BE2C (cell line): ENCODE results near the gene LSAMP.

Experiments used
- DNase-seq: peaks from one replicate; pipeline ENCODE4 v3.0.0-alpha.2; 2020
- H3K27me3 ChIP-seq: fragments of 250-450 bp; sonication (Bioruptor Pico); 2 replicates; pipeline ENCODE4 v1.5.1; 2020; ENCODE audit warnings: mild to moderate bottlenecking
- H3K36me3 ChIP-seq: fragments of 250-450 bp; sonication (Bioruptor Pico); 2 replicates; pipeline ENCODE4 v1.5.1; 2020; ENCODE audit warnings: mild to moderate bottlenecking
- H3K4me1 ChIP-seq: fragments of 250-450 bp; sonication (Bioruptor Pico); 2 replicates; pipeline ENCODE4 v1.5.1; 2020
- H3K4me3 ChIP-seq: 2 replicates; pipeline ENCODE4 v1.5.1; 2011; ENCODE audit warnings: low read depth, low read length
- H3K9me3 ChIP-seq: fragments of 250-450 bp; sonication (Bioruptor Pico); 2 replicates; pipeline ENCODE4 v1.5.1; 2020
- TF ChIP-seq, protein P1 (sequence below): IDR thresholded peaks from 2 replicates; pipeline ENCODE4 v1.5.1; 2012; ENCODE audit warnings: mild to moderate bottlenecking, low read depth, low read length

LSAMP gene

DNA sequence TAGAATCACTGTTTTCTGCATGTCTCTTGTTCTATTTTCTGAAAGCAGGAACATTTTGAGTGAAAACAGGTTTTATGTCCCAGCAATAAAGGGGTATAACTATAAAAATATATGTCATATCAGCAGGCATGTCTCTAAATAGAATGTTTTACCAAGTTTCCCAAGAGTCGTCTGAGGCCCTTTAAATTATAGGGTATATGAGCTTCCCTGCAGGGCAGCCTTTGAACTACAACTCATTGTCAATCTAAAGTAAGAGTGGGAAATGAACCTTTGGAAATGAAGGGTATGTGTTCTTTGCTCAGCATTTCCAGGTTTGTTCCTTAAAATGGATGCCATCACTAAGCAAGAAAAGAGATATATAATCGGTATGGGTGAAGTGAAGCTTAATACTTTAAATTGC lies 138.6 kb downstream of the LSAMP start:
- no peaks in the 10 kb centered on the region for H3K27me3 ChIP-seq
- no peaks in the 10 kb centered on the region for H3K4me1 ChIP-seq
- H3K4me3 ChIP-seq = no peak overlapping the region
- no peaks in the 10 kb centered on the region for H3K36me3 ChIP-seq
- H3K9me3 ChIP-seq = no peaks in the 10 kb centered on the region
- TF ChIP-seq, protein P1, sequence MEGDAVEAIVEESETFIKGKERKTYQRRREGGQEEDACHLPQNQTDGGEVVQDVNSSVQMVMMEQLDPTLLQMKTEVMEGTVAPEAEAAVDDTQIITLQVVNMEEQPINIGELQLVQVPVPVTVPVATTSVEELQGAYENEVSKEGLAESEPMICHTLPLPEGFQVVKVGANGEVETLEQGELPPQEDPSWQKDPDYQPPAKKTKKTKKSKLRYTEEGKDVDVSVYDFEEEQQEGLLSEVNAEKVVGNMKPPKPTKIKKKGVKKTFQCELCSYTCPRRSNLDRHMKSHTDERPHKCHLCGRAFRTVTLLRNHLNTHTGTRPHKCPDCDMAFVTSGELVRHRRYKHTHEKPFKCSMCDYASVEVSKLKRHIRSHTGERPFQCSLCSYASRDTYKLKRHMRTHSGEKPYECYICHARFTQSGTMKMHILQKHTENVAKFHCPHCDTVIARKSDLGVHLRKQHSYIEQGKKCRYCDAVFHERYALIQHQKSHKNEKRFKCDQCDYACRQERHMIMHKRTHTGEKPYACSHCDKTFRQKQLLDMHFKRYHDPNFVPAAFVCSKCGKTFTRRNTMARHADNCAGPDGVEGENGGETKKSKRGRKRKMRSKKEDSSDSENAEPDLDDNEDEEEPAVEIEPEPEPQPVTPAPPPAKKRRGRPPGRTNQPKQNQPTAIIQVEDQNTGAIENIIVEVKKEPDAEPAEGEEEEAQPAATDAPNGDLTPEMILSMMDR = 0 out of 2 replicates have a peak, but pooled peaks have one; percentile 13
- DNase-seq = no peak

DNA sequence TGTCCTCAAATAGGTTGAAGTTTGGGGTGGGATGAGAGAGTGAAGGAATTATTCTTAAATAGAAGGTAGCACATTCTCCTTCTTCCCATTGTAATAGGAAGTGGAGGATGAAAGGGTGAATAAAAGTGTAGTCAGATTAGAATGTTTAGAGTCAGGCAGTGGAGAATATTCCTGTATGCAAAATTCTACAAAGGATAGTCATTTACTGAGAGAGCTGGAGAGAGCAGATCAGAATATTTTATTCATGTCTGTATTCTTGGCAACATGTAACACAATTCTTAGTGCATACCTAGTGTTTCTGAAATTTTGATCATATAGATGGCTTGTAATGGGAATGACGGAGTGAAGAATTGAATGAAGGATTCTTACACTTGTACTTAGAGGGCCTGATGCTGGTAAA lies 139.1 kb downstream of the LSAMP start:
- H3K4me1 ChIP-seq = no peaks in the 10 kb centered on the region
- no peak overlapping the region for H3K4me3 ChIP-seq
- H3K36me3 ChIP-seq = no peaks in the 10 kb centered on the region
- TF ChIP-seq, protein P1 = no peak
- no peak for DNase-seq
- H3K9me3 ChIP-seq = no peaks in the 10 kb centered on the region
- H3K27me3 ChIP-seq = no peaks in the 10 kb centered on the region

- Histone ChIP-seq H3K4me1 (no peaks in the 10 kb centered on the region), H3K36me3 (no peaks in the 10 kb centered on the region), H3K27me3 (no peaks in the 10 kb centered on the region), H3K9me3 (no peaks in the 10 kb centered on the region), H3K4me3 (no peak overlapping the region)
- no peak for DNase-seq
- TF ChIP-seq, protein P1 = no peak
These were observed 143.1 kb downstream of the LSAMP start for GRCh38 chr3:116302087-116302747.

- Histone ChIP-seq H3K9me3 (no peaks in the 10 kb centered on the region), H3K27me3 (no peaks in the 10 kb centered on the region), H3K36me3 (no peaks in the 10 kb centered on the region), H3K4me3 (no peak overlapping the region), H3K4me1 (no peaks in the 10 kb centered on the region)
- DNase-seq = no peak
- TF ChIP-seq, protein P1 = no peak
These were observed 143.9 kb downstream of the LSAMP start for GRCh38 chr3:116301422-116301821.

GRCh38 chr3:116300226-116300625 lies 145.1 kb downstream of the LSAMP start:
- no peak overlapping the region for H3K4me3 ChIP-seq
- no peaks in the 10 kb centered on the region for H3K9me3 ChIP-seq
- H3K4me1 ChIP-seq = no peaks in the 10 kb centered on the region
- no peak for DNase-seq
- H3K36me3 ChIP-seq = no peaks in the 10 kb centered on the region
- H3K27me3 ChIP-seq = no peaks in the 10 kb centered on the region
- TF ChIP-seq, protein P1 = no peak

DNA sequence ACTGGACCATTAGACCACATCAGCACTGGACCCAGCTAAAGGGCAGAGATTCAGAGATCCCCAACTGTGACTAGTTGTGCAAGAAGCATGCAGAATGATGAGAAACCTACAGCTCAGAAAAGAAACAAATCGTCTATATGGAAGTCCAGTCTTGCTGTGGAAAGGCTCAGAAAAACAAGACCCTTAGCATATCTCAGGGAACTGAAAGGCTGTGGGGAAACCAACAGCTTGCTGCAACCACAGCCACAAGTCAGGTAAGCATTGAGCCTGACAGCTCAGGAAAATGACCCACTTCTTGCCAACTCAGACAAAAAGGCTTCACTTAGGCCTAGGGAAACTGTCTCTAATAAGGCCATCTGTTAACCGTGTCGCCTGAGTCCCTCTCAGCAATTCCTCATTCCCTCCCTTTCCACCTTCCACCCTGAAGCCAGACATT lies 145.6 kb downstream of the LSAMP start:
- H3K27me3 ChIP-seq = no peaks in the 10 kb centered on the region
- H3K4me1 ChIP-seq = no peaks in the 10 kb centered on the region
- no peaks in the 10 kb centered on the region for H3K36me3 ChIP-seq
- H3K9me3 ChIP-seq = no peaks in the 10 kb centered on the region
- TF ChIP-seq, protein P1 = no peak
- DNase-seq = no peak
- H3K4me3 ChIP-seq = no peak overlapping the region
